K562 (cell line): ENCODE results near the gene NPAS1. TPM values are rescaled to one million over a fixed set of nuclear protein-coding genes. Genes with fewer than 3 reads are reported as not detected.

Source experiments
- ELF1 ChIP-seq: fragments of 200-800 bp; sonication (Bioruptor generic); IDR thresholded peaks from 2 replicates; pipeline ENCODE4 v1.6.1; 2016; ENCODE audit warnings: missing genetic modification characterization, missing compliant biosample characterization
- FOXM1 ChIP-seq, 2 experiments: fragments of 450-650 bp in 1 of 2; sonication (generic) in 1 of 2; formaldehyde crosslinking in 1 of 2; IDR thresholded peaks; 2 replicates each; pipeline versions ENCODE4 v1.6.1 to v1.9.0; 2017 to 2022; ENCODE audit warnings: low read depth in 2 of 2, mild to moderate bottlenecking in 2 of 2, missing genetic modification reagents in 1 of 2, moderate library complexity in 1 of 2
- FUS ChIP-seq: fragments of 200-400 bp; formaldehyde crosslinking; optimal IDR thresholded peaks from 2 replicates; pipeline ENCODE3; 2017; ENCODE audit warnings: low read depth, low read length
- GABPB1 ChIP-seq: sonication (generic); formaldehyde crosslinking; IDR thresholded peaks from 2 replicates; pipeline ENCODE4 v1.8.0; 2022; ENCODE audit warnings: mild to moderate bottlenecking, missing genetic modification reagents
- GTF2A2 ChIP-seq: IDR thresholded peaks from 2 replicates; pipeline ENCODE4 v1.6.1; 2016; ENCODE audit warnings: mild to moderate bottlenecking, missing genetic modification characterization, missing compliant biosample characterization
- HNRNPUL1 ChIP-seq: fragments of 200-400 bp; formaldehyde crosslinking; IDR thresholded peaks from 2 replicates; pipeline ENCODE4 v1.6.1; 2017; ENCODE audit warnings: low read length
- IRF9 ChIP-seq: fragments of 450-650 bp; IDR thresholded peaks from 2 replicates; pipeline ENCODE4 v1.6.1; 2016; ENCODE audit warnings: missing biosample characterization, missing genetic modification characterization
- NCOA2 ChIP-seq, 2 experiments: fragments of 450-650 bp; IDR thresholded peaks; 2 replicates each; pipeline ENCODE4 v1.6.1; 2018; ENCODE audit warnings: mild to moderate bottlenecking in 2 of 2, moderate library complexity in 1 of 2; ENCODE audit not compliant: partially characterized antibody in 2 of 2
- NELFE ChIP-seq: IDR thresholded peaks from 2 replicates; pipeline ENCODE4 v1.6.1; 2011; ENCODE audit warnings: mild to moderate bottlenecking; ENCODE audit not compliant: insufficient read depth, insufficient read length
- NFXL1 ChIP-seq: fragments of 450-650 bp; formaldehyde crosslinking; IDR thresholded peaks from 2 replicates; pipeline ENCODE4 v1.4.0; 2021; ENCODE audit warnings: mild to moderate bottlenecking
- PTRF ChIP-seq: fragments of 450-650 bp; IDR thresholded peaks from 2 replicates; pipeline ENCODE4 v1.6.1; 2016; ENCODE audit warnings: mild to moderate bottlenecking, missing genetic modification characterization, missing compliant biosample characterization
- SMAD4 ChIP-seq: fragments of 250-450 bp; sonication (Bioruptor Pico); conservative IDR thresholded peaks from 2 replicates; pipeline ENCODE4 v1.8.0; 2021; ENCODE audit warnings: inconsistent platforms, mild to moderate bottlenecking, moderate library complexity
- SRSF1 ChIP-seq: fragments of 200-400 bp; formaldehyde crosslinking; IDR thresholded peaks from 2 replicates; pipeline ENCODE4 v1.6.1; 2017; ENCODE audit warnings: mild to moderate bottlenecking, low read depth, low read length, moderate library complexity
- THAP12 ChIP-seq: fragments of 250-450 bp; sonication (Bioruptor Pico); IDR thresholded peaks from 2 replicates; pipeline ENCODE4 v1.9.0; 2021; ENCODE audit warnings: mild to moderate bottlenecking, inconsistent platforms
- U2AF2 ChIP-seq: fragments of 200-400 bp; formaldehyde crosslinking; optimal IDR thresholded peaks from 2 replicates; pipeline ENCODE3; 2017; ENCODE audit warnings: low read depth, mild to moderate bottlenecking, low read length
- XRCC5 ChIP-seq: fragments of 200-400 bp; formaldehyde crosslinking; IDR thresholded peaks from 2 replicates; pipeline ENCODE4 v1.6.1; 2017; ENCODE audit warnings: low read depth, mild to moderate bottlenecking, low read length
- ZNF23 ChIP-seq: fragments of 250-450 bp; sonication (Bioruptor Pico); IDR thresholded peaks from 2 replicates; pipeline ENCODE4 v1.4.0; 2020; ENCODE audit warnings: mild to moderate bottlenecking
- ZNF277 ChIP-seq: fragments of 250-450 bp; sonication (Bioruptor Pico); IDR thresholded peaks from 2 replicates; pipeline ENCODE4 v1.8.0; 2022; ENCODE audit warnings: inconsistent platforms, mild to moderate bottlenecking, moderate library complexity, borderline replicate concordance
- ZNF655 ChIP-seq: fragments of 250-450 bp; sonication (Bioruptor Pico); IDR thresholded peaks from 2 replicates; pipeline ENCODE4 v1.5.0; 2021
- ZNF79 ChIP-seq: fragments of 250-450 bp; sonication (Bioruptor Pico); IDR thresholded peaks from 2 replicates; pipeline ENCODE4 v1.4.0; 2020; ENCODE audit warnings: low read depth, mild to moderate bottlenecking, moderate library complexity
- polyA plus RNA-seq, 8 experiments: library from polyadenylated mRNA; depleted of rRNA in 4 of 8; stranded (reverse) in 5 of 8; unstranded in 3 of 8; fragments of >200 nt; fragmentation: Nextera tagmentation in 2 of 8; fragmentation: Illumina TruSeq in 1 of 8; extraction: Ambion mirVana in 2 of 8; extraction: Trizol in 1 of 8; gene quantifications; 2 replicates each; pipeline versions ENCODE4 v1.2.1 to v1.2.3, GENCODE V29; 2011 to 2014; ENCODE audit warnings: inconsistent platforms in 1 of 8, missing spikeins in 1 of 8
- total RNA-seq, 7 experiments: library from RNA; depleted of rRNA in 6 of 7; stranded (reverse); fragments of >200 nt in 6 of 7; fragmentation: Illumina TruSeq in 2 of 7; extraction: Trizol in 2 of 7; gene quantifications; 2 replicates each; pipeline versions ENCODE4 v1.2.1 to v1.2.3, GENCODE V29; 2011 to 2021; ENCODE audit warnings: low replicate concordance in 1 of 7

NPAS1 gene
- total and polyA plus RNA-seq, 9 of the 15 experiments (the other 6 are each of a cell fraction or from before 2014, with no cell fraction given) = 0.58 to 5.3 (median 2.0) TPM; not detected in 2

GRCh38 chr19:47035127-47036096 is 15.8 kb downstream of the NPAS1 start (continued):
- peak; percentile 38; the same call in 1 of the 2 replicates for TF ChIP-seq XRCC5
- TF ChIP-seq ZNF23 (CRISPR knock-in tag) = no peak
- no peak for TF ChIP-seq SRSF1
- TF ChIP-seq ELF1 (tag) = no peak
- no peak for TF ChIP-seq ZNF277 (CRISPR knock-in tag)
- no peak for TF ChIP-seq FOXM1 (IDR thresholded peaks at IDR 0.05; ENCODE audit: low read depth)
- no peak for TF ChIP-seq FOXM1 (CRISPR knock-in tag; IDR thresholded peaks at IDR 0.05; ENCODE audit: low read depth)
- TF ChIP-seq NCOA2 (IDR thresholded peaks at IDR 0.05; ENCODE audit: partially characterized antibody in 2 of 2) = no peak
- no peak for TF ChIP-seq THAP12
- no peak for TF ChIP-seq SMAD4 (CRISPR knock-in tag)
- TF ChIP-seq PTRF (tag) = no peak
- TF ChIP-seq GABPB1 (CRISPR knock-in tag) = no peak; the same call in 1 of the 2 replicates
- TF ChIP-seq U2AF2 = no peak
- no peak for TF ChIP-seq HNRNPUL1
- no peak for TF ChIP-seq GTF2A2 (tag)
- TF ChIP-seq FUS = no peak
- TF ChIP-seq IRF9 = no peak
- TF ChIP-seq NELFE = no peak
- no peak for TF ChIP-seq NFXL1 (CRISPR knock-in tag)
- TF ChIP-seq ZNF655 = no peak
- TF ChIP-seq ZNF79 (CRISPR knock-in tag) = no peak
